ENCODE measurements around the gene F11. TPM values are rescaled to one million over a fixed set of nuclear protein-coding genes. Genes with fewer than 3 reads are reported as not detected.
"Not testable (repeated sequence)": the region's sequence is repeated elsewhere in the genome, so short reads cannot be mapped to it uniquely, and the experiment has no call there.

The F11 gene
- polyA plus RNA-seq, 1 experiment = not detected

GRCh38 chr4:186244835-186245234, 21.2 kb upstream of the F11 start:
- CTCF ChIA-PET = no interaction called here
- TF ChIP-seq CTCF (IDR thresholded peaks at IDR 0.05; ENCODE audit: insufficient read depth, low read depth, low read length) = no peak
- no peak for DNase-seq (ENCODE audit: low read depth)
- Histone ChIP-seq H3K4me3 (ENCODE audit: low read depth, low read length) (no peak overlapping the region), H3K36me3 (ENCODE audit: control insufficient read depth, insufficient read depth, low read length) (no peaks in the 10 kb centered on the region), H3K27me3 (ENCODE audit: control insufficient read depth, insufficient read depth, low read length) (no peaks in the 10 kb centered on the region)
- POLR2A ChIA-PET = no interaction called here

- CTCF ChIA-PET; POLR2A ChIA-PET; H3K36me3 ChIP-seq (ENCODE audit: control insufficient read depth, insufficient read depth, low read length); H3K4me3 ChIP-seq (ENCODE audit: low read depth, low read length); H3K27me3 ChIP-seq (ENCODE audit: control insufficient read depth, insufficient read depth, low read length); DNase-seq (ENCODE audit: low read depth): not testable (repeated sequence)
These were observed 18.8 kb upstream of the F11 start for GRCh38 chr4:186247062-186247752.

GRCh38 chr4:186248643-186249042, 17.3 kb upstream of the F11 start:
- ChIA-PET CTCF (no interaction called here), POLR2A (no interaction called here)
- DNase-seq (ENCODE audit: low read depth) = no peak
- Histone ChIP-seq H3K4me3 (ENCODE audit: low read depth, low read length) (no peak overlapping the region), H3K36me3 (ENCODE audit: control insufficient read depth, insufficient read depth, low read length) (no peaks in the 10 kb centered on the region), H3K27me3 (ENCODE audit: control insufficient read depth, insufficient read depth, low read length) (no peaks in the 10 kb centered on the region)
- no peak for TF ChIP-seq CTCF (IDR thresholded peaks at IDR 0.05; ENCODE audit: insufficient read depth, low read depth, low read length)

- DNase-seq (ENCODE audit: low read depth) = no peak
- POLR2A ChIA-PET = no interaction called here
- Histone ChIP-seq H3K27me3 (ENCODE audit: control insufficient read depth, insufficient read depth, low read length) (no peaks in the 10 kb centered on the region), H3K36me3 (ENCODE audit: control insufficient read depth, insufficient read depth, low read length) (no peaks in the 10 kb centered on the region), H3K4me3 (ENCODE audit: low read depth, low read length) (no peak overlapping the region)
- CTCF ChIA-PET = no interaction called here
- TF ChIP-seq CTCF (IDR thresholded peaks at IDR 0.05; ENCODE audit: insufficient read depth, low read depth, low read length) = no peak
These were observed 15.9 kb upstream of the F11 start for GRCh38 chr4:186249785-186250754.

- H3K27me3 ChIP-seq (ENCODE audit: control insufficient read depth, insufficient read depth, low read length) = no peaks in the 10 kb centered on the region
- no peaks in the 10 kb centered on the region for H3K36me3 ChIP-seq (ENCODE audit: control insufficient read depth, insufficient read depth, low read length)
- DNase-seq (ENCODE audit: low read depth) = no peak
- POLR2A ChIA-PET = no interaction called here
- no peak overlapping the region for H3K4me3 ChIP-seq (ENCODE audit: low read depth, low read length)
- TF ChIP-seq CTCF (IDR thresholded peaks at IDR 0.05; ENCODE audit: insufficient read depth, low read depth, low read length) = no peak
- CTCF ChIA-PET = no interaction called here
These were observed 15.2 kb upstream of the F11 start for GRCh38 chr4:186250760-186251159.
